Neural crest cell (in vitro differentiated cells): Measurements from ENCODE around the gene CSMD2. TPM values are rescaled to one million over a fixed set of nuclear protein-coding genes. Genes with fewer than 3 reads are reported as not detected.

Source experiments
- DNase-seq: peaks from one replicate; pipeline ENCODE4 v3.0.0; 2021; ENCODE audit warnings: low read depth, mixed read lengths, low spot score
- H3K27ac Mint-ChIP-seq: one replicate; pipeline ENCODE4 v1.8.0; 2021; ENCODE audit warnings: mild to moderate bottlenecking, mixed read lengths; ENCODE audit not compliant: unreplicated experiment
- H3K27me3 Mint-ChIP-seq: 2 replicates; pipeline ENCODE4 v1.8.0; 2021; ENCODE audit warnings: low read depth, mild to moderate bottlenecking, mixed read lengths
- H3K36me3 Mint-ChIP-seq: 2 replicates; pipeline ENCODE4 v1.8.0; 2021; ENCODE audit warnings: low read depth, mild to moderate bottlenecking, mixed read lengths
- H3K4me1 Mint-ChIP-seq: 2 replicates; pipeline ENCODE4 v1.8.0; 2021; ENCODE audit warnings: mixed read lengths
- H3K4me3 Mint-ChIP-seq: one replicate; pipeline ENCODE4 v1.8.0; 2021; ENCODE audit warnings: mild to moderate bottlenecking, mixed read lengths
- H3K9me3 Mint-ChIP-seq: 2 replicates; pipeline ENCODE4 v1.8.0; 2021; ENCODE audit warnings: mixed read lengths
- total RNA-seq: library from RNA; stranded (reverse); gene quantifications from 2 replicates; pipeline ENCODE4 v1.2.1, GENCODE V29; 2021
- TF ChIP-seq, protein P1 (sequence below): fragments of 200-600 bp; sonication (generic); conservative IDR thresholded peaks from 2 replicates; pipeline ENCODE4 v1.5.0; 2021; ENCODE audit warnings: antibody characterized with exemption, mild to moderate bottlenecking

The CSMD2 gene
- total RNA-seq, 1 donor from 2014 or later = 0.40 TPM

DNA sequence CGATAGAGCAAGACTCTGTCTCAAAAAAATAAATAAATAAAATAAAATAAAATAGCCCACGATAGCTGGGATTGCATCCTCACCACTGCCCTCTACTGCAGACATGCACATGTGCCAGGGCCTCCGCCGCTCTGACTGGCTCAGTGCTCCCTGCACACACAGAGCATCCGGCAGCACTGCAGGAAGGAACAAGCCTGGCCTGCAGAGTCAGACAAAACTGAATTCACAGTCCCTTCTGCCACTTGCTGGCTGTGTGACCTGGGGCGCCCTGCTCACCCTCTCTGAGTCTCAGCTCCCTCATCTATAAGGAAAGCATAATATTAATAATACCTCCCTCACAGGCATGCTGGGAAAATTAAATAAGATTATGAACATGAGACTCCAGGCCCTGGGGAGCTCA lies 35.4 kb downstream of the CSMD2 start:
- H3K9me3 Mint-ChIP-seq = no peaks in the 10 kb centered on the region
- no peak for DNase-seq
- H3K27ac Mint-ChIP-seq = no peak overlapping the region
- H3K4me1 Mint-ChIP-seq = no peaks in the 10 kb centered on the region
- H3K36me3 Mint-ChIP-seq = no peaks in the 10 kb centered on the region
- TF ChIP-seq, protein P1, sequence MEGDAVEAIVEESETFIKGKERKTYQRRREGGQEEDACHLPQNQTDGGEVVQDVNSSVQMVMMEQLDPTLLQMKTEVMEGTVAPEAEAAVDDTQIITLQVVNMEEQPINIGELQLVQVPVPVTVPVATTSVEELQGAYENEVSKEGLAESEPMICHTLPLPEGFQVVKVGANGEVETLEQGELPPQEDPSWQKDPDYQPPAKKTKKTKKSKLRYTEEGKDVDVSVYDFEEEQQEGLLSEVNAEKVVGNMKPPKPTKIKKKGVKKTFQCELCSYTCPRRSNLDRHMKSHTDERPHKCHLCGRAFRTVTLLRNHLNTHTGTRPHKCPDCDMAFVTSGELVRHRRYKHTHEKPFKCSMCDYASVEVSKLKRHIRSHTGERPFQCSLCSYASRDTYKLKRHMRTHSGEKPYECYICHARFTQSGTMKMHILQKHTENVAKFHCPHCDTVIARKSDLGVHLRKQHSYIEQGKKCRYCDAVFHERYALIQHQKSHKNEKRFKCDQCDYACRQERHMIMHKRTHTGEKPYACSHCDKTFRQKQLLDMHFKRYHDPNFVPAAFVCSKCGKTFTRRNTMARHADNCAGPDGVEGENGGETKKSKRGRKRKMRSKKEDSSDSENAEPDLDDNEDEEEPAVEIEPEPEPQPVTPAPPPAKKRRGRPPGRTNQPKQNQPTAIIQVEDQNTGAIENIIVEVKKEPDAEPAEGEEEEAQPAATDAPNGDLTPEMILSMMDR = no peak
- peaks cover 3% of the 10 kb centered on the region for H3K27me3 Mint-ChIP-seq
- H3K4me3 Mint-ChIP-seq = no peak overlapping the region

DNA sequence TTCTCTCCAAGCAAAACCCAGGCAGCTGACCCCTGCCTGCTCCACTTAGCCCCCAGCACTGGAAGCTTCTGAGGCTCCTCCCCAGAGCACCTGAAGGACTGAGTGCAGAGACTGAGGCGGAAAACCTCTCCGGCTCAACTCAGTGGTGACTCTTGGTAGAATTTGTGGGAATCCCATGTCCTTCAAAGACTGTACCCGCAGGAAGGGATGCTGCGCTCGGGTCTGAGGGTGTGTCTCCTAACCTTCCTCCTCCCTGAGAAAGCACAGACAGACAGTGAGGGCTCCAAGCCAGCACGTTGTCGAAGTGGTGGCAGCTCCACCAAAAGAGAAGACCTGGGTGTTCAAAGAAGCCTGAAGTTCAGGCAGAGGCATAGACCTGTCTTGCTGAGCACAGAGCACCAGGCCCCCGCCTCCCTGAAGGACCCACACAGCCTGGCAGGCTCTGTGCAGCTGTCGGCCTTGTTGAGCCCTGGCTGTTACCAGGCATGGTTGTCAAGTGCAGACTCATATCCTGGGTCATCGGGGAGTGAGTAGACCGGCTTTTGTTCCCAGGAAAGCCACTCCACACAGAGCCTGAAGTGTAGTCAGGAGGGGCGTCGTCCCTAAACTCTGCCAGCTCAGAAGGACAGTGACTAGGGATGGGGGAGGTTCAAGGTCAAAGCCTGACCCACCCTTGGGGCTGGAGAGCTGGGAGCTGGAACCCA lies 36.7 kb downstream of the CSMD2 start:
- no peaks in the 10 kb centered on the region for H3K36me3 Mint-ChIP-seq
- H3K9me3 Mint-ChIP-seq = no peaks in the 10 kb centered on the region
- no peak for DNase-seq
- no peak overlapping the region for H3K4me3 Mint-ChIP-seq
- no peaks in the 10 kb centered on the region for H3K4me1 Mint-ChIP-seq
- TF ChIP-seq, protein P1 = no peak
- H3K27ac Mint-ChIP-seq = no peak overlapping the region
- H3K27me3 Mint-ChIP-seq = peaks cover 3% of the 10 kb centered on the region

DNA sequence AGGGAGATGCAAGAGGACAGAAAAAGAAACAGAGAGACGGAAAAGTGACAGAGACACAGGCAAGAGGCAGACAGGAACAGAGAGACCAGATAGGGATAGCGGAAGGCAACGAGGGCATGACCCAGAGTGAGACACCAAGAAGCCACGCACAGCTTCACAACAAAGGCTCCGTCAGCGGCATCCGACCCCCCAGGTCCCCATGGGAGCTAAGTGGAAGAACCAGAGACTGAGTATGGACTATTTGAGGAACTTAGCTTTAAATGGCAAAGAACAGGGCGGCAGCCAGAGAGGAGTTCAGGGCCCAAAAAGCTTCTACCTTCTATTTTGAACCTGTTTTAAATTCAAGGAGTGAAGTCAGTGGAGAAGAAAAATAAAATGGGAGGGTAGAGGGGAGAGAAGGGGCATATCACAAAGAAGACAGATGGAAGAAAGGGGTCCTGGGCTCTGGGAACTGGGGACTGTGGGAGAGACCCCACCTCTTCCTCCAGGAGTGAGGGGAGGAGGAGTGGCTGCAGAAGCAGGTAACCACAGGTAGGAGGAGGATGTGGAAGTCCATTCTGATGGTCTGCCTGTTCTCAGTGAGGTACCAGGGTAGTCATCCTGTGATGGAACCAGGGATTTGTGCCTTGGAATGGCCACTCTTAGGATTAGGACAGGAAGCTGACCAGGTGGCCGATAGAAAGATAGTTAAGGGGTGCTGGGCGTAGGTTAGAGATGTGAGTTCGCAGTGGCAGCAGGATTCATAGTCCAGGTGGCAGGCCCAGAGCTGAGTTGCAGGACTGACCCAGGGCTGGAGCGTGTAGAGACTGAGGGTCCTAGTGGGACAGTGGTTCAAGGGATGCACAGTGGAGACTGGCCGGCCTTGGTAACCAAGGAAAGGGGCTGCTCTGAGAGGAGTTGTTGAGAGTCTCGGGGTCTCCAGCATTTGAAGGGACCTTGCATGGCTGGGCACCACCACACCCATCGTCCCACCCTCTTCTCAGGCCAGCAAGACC lies 37.7 kb downstream of the CSMD2 start:
- DNase-seq = no peak
- no peaks in the 10 kb centered on the region for H3K9me3 Mint-ChIP-seq
- H3K27ac Mint-ChIP-seq = no peak overlapping the region
- no peaks in the 10 kb centered on the region for H3K4me1 Mint-ChIP-seq
- H3K4me3 Mint-ChIP-seq = no peak overlapping the region
- H3K27me3 Mint-ChIP-seq = peaks cover 5% of the 10 kb centered on the region
- TF ChIP-seq, protein P1 = no peak
- no peaks in the 10 kb centered on the region for H3K36me3 Mint-ChIP-seq

DNA sequence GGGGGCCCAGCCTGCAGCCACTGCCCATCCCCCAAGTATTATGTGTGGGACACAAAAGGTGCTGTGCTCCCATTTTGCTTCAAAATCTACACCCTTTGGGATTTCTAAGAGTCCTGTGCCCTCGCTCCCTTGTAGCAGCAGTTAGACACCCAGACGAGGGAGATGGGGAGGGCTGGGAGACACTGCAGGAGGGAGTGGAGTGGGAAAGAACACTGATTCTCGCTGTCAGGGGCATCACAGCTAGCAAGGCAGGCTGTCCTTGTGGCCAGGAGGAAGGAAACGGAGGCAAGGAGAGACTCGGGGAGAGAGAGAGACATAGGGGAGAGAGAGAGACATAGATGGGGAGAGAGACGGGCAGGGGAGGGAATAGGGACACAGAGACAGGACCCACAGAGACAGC lies 38.5 kb downstream of the CSMD2 start:
- H3K27me3 Mint-ChIP-seq = peaks cover 5% of the 10 kb centered on the region
- DNase-seq = no peak
- H3K4me1 Mint-ChIP-seq = no peaks in the 10 kb centered on the region
- TF ChIP-seq, protein P1 = no peak
- no peaks in the 10 kb centered on the region for H3K36me3 Mint-ChIP-seq
- no peaks in the 10 kb centered on the region for H3K9me3 Mint-ChIP-seq
- H3K4me3 Mint-ChIP-seq = no peak overlapping the region
- no peak overlapping the region for H3K27ac Mint-ChIP-seq

DNA sequence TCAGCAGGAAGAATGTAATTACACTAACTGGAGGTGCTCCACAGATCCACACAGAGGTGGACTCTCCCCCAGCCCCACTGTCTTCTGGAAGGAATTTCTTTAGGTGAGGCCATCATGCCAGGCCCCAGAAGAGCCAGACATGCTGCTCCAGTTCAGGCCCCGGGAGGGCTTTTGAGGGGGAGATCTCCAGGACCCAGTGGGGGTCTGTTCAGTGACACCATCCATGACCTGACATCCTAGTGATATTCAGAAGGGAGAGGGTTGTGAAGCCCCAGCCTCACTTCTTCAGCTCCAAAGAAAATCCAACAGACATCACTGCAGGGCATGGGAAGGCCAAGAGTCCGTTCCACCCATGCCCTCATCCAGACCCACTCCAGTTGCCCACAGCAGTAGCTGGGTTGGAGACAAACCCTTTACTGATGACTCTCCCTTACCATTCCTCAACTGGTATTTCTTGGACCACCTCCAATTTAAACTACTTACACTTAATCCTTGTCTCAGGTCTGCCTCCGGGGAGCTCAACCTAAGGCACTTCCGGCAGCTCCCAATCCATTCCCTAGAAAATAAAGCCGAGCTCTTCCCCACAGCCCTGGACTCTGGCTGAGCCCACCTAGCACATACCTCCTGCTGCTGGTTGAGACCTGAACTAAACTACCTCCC lies 39.2 kb downstream of the CSMD2 start:
- Mint-ChIP-seq H3K27me3 (peaks cover 5% of the 10 kb centered on the region), H3K36me3 (no peaks in the 10 kb centered on the region), H3K9me3 (no peaks in the 10 kb centered on the region), H3K27ac (no peak overlapping the region), H3K4me3 (no peak overlapping the region), H3K4me1 (no peaks in the 10 kb centered on the region)
- TF ChIP-seq, protein P1 = no peak
- DNase-seq = no peak
